GM23338 (cell line): ENCODE measurements around the gene FAT4. TPM values are rescaled to one million over a fixed set of nuclear protein-coding genes. Genes with fewer than 3 reads are reported as not detected.

Experiments used
- ATAC-seq: fragments of 200-7000 bp; cut with Tn5 transposase; 3 replicates; pipeline ENCODE4 v1.9.1; 2020
- DNase-seq: peaks from one replicate; pipeline ENCODE4 v3.0.0-alpha.2; 2015; ENCODE audit warnings: low spot score
- H2AFZ ChIP-seq: fragments of 200-600 bp; sonication (generic); 2 replicates; pipeline ENCODE4 v1.8.0; 2016; ENCODE audit warnings: antibody characterized with exemption, mild to moderate bottlenecking, moderate library complexity
- H3F3A ChIP-seq: fragments of 200-600 bp; sonication (generic); replicated peaks from 2 replicates; pipeline ENCODE4 v1.8.0; 2017; ENCODE audit warnings: antibody characterized with exemption, mixed run types, low read depth
- H3K27ac ChIP-seq: fragments of 200-600 bp; sonication (generic); 2 replicates; pipeline ENCODE4 v1.6.1; 2016; ENCODE audit warnings: low read depth
- H3K27me3 ChIP-seq: fragments of 200-600 bp; sonication (generic); 2 replicates; pipeline ENCODE4 v1.8.0; 2016; ENCODE audit warnings: mild to moderate bottlenecking, mixed run types, moderate library complexity; ENCODE audit not compliant: insufficient read depth
- H3K36me3 ChIP-seq: fragments of 200-600 bp; sonication (generic); 2 replicates; pipeline ENCODE4 v1.8.0; 2016; ENCODE audit warnings: mild to moderate bottlenecking; ENCODE audit not compliant: insufficient read depth
- H3K4me1 ChIP-seq: fragments of 200-600 bp; sonication (generic); 2 replicates; pipeline ENCODE4 v1.8.0; 2016; ENCODE audit warnings: mild to moderate bottlenecking, moderate library complexity; ENCODE audit not compliant: insufficient read depth
- H3K4me2 ChIP-seq: fragments of 200-600 bp; sonication (generic); 2 replicates; pipeline ENCODE4 v1.7.1; 2017; ENCODE audit warnings: mixed run types
- H3K4me3 ChIP-seq: fragments of 200-600 bp; sonication (generic); 2 replicates; pipeline ENCODE4 v1.6.1; 2016; ENCODE audit warnings: mixed run types
- H3K79me2 ChIP-seq: fragments of 200-600 bp; sonication (generic); replicated peaks from 2 replicates; pipeline ENCODE4 v1.8.0; 2017; ENCODE audit warnings: mild to moderate bottlenecking; ENCODE audit not compliant: insufficient read depth
- H3K9me2 ChIP-seq: fragments of 200-600 bp; sonication (generic); 2 replicates; pipeline ENCODE4 v1.8.0; 2017; ENCODE audit not compliant: insufficient read depth
- H4K20me1 ChIP-seq: fragments of 200-600 bp; sonication (generic); replicated peaks from 2 replicates; pipeline ENCODE4 v1.8.0; 2017; ENCODE audit warnings: mild to moderate bottlenecking; ENCODE audit not compliant: insufficient read depth
- H3K27ac Mint-ChIP-seq: 2 replicates; pipeline ENCODE4 v1.8.0; 2020; ENCODE audit warnings: inconsistent platforms, mild to moderate bottlenecking, moderate library complexity, mixed read lengths
- H3K27me3 Mint-ChIP-seq: 3 replicates; pipeline ENCODE4 v1.8.0; 2022; ENCODE audit warnings: low read depth, mild to moderate bottlenecking, moderate library complexity, mixed read lengths, inconsistent platforms; ENCODE audit not compliant: insufficient read depth, poor library complexity
- H3K36me3 Mint-ChIP-seq: 3 replicates; pipeline ENCODE4 v1.8.0; 2021; ENCODE audit warnings: low read depth, mild to moderate bottlenecking, inconsistent platforms, moderate library complexity, mixed read lengths
- H3K4me1 Mint-ChIP-seq: 3 replicates; pipeline ENCODE4 v1.8.0; 2020; ENCODE audit warnings: mild to moderate bottlenecking, inconsistent platforms, mixed read lengths
- H3K4me3 Mint-ChIP-seq: 3 replicates; pipeline ENCODE4 v1.8.0; 2021; ENCODE audit warnings: moderate library complexity, mild to moderate bottlenecking, inconsistent platforms, mixed read lengths
- H3K9me3 Mint-ChIP-seq: 3 replicates; pipeline ENCODE4 v1.8.0; 2020; ENCODE audit warnings: moderate library complexity, mild to moderate bottlenecking, inconsistent platforms, mixed read lengths
- CREB1 ChIP-seq: fragments of 250-450 bp; sonication (Bioruptor Pico); IDR thresholded peaks from 2 replicates; pipeline ENCODE4 v1.5.0; 2020; ENCODE audit warnings: low read depth, mild to moderate bottlenecking, moderate library complexity
- EZH2 ChIP-seq: fragments of 200-600 bp; sonication (generic); IDR thresholded peaks from one replicate; pipeline ENCODE4 v1.8.0; 2017; ENCODE audit warnings: antibody characterized with exemption, mild to moderate bottlenecking, low read depth; ENCODE audit not compliant: unreplicated experiment
- EZH2phosphoT487 ChIP-seq: fragments of 200-600 bp; sonication (generic); IDR thresholded peaks from one replicate; pipeline ENCODE4 v1.8.1; 2018; ENCODE audit warnings: antibody characterized with exemption; ENCODE audit not compliant: unreplicated experiment
- JUNB ChIP-seq: IDR thresholded peaks from one replicate; pipeline ENCODE4 v1.6.1; 2016; ENCODE audit warnings: antibody characterized with exemption; ENCODE audit not compliant: unreplicated experiment
- NANOG ChIP-seq: IDR thresholded peaks from 2 replicates; pipeline ENCODE4 v1.6.1; 2016; ENCODE audit warnings: antibody characterized with exemption, borderline replicate concordance
- POLR2AphosphoS5 ChIP-seq: IDR thresholded peaks from 2 replicates; pipeline ENCODE4 v1.6.1; 2016; ENCODE audit warnings: antibody characterized with exemption, low read depth
- STAT1 ChIP-seq: IDR thresholded peaks from one replicate; pipeline ENCODE4 v1.6.1; 2016; ENCODE audit warnings: antibody characterized with exemption; ENCODE audit not compliant: unreplicated experiment
- ZNF114 ChIP-seq: fragments of 250-450 bp; sonication (Bioruptor Pico); IDR thresholded peaks from 2 replicates; pipeline ENCODE4 v1.5.0; 2020; ENCODE audit warnings: mild to moderate bottlenecking, moderate library complexity
- ZNF331 ChIP-seq: fragments of 250-450 bp; sonication (Bioruptor Pico); IDR thresholded peaks from 2 replicates; pipeline ENCODE4 v1.5.0; 2020; ENCODE audit warnings: low read depth, mild to moderate bottlenecking, moderate library complexity
- polyA plus RNA-seq: library from polyadenylated mRNA; unstranded; fragments of >200 nt; fragmentation: Nextera tagmentation; extraction: Ambion mirVana; gene quantifications from 2 replicates; pipeline ENCODE4 v1.2.1, GENCODE V29; 2016
- total RNA-seq: library from RNA; depleted of rRNA; stranded (reverse); fragments of >200 nt; shearing (Covaris generic); gene quantifications from 2 replicates; pipeline ENCODE4 v1.2.3, GENCODE V29; 2014
- TF ChIP-seq, protein P1 (sequence below): IDR thresholded peaks from one replicate; pipeline ENCODE4 v1.6.1; 2018; ENCODE audit warnings: antibody characterized with exemption; ENCODE audit not compliant: unreplicated experiment
- TF ChIP-seq, protein P2 (sequence below), 2 experiments: fragments of 200-600 bp in 1 of 2; sonication (generic) in 1 of 2; conservative IDR thresholded peaks; 2 replicates each; pipeline versions ENCODE4 v1.5.1 to v1.6.1; 2016 to 2017; ENCODE audit warnings: antibody characterized with exemption in 2 of 2, low read depth in 2 of 2, mild to moderate bottlenecking in 2 of 2, moderate library complexity in 1 of 2
- TF ChIP-seq, protein P3 (sequence below): fragments of 250-450 bp; sonication (Bioruptor Pico); IDR thresholded peaks from 2 replicates; pipeline ENCODE4 v1.5.0; 2020; ENCODE audit warnings: mild to moderate bottlenecking, moderate library complexity
- TF ChIP-seq, protein P4 (sequence below): IDR thresholded peaks from 2 replicates; pipeline ENCODE4 v1.6.1; 2016; ENCODE audit warnings: antibody characterized with exemption

Gene FAT4
- total and polyA plus RNA-seq, 2 experiments from 2014 or later = 0.53 to 6.8 TPM

- TF ChIP-seq ZNF331 (CRISPR knock-in tag) = no peak
- no peak for TF ChIP-seq EZH2
- no peak for TF ChIP-seq JUNB
- TF ChIP-seq POLR2AphosphoS5 = no peak
These were observed 43.7 kb downstream of the FAT4 start (continued) for GRCh38 chr4:125358453-125358852.

GRCh38 chr4:125359363-125359762, 44.6 kb downstream of the FAT4 start:
- Mint-ChIP-seq H3K27ac (no peak overlapping the region), H3K27me3 (peaks cover 2% of the 10 kb centered on the region), H3K36me3 (no peaks in the 10 kb centered on the region), H3K9me3 (no peaks in the 10 kb centered on the region), H3K4me1 (peaks cover 26% of the 10 kb centered on the region), H3K4me3 (no peak overlapping the region)
- Histone ChIP-seq H3K27me3 (no peaks in the 10 kb centered on the region), H4K20me1 (no peaks in the 10 kb centered on the region), H3K79me2 (no peaks in the 10 kb centered on the region), H3K4me2 (no peak overlapping the region), H3K27ac (no peak overlapping the region), H3K4me1 (peaks cover 20% of the 10 kb centered on the region), H2AFZ (no peak overlapping the region), H3F3A (no peaks in the 10 kb centered on the region), H3K36me3 (no peaks in the 10 kb centered on the region), H3K4me3 (no peak overlapping the region), H3K9me2 (no peaks in the 10 kb centered on the region)
- DNase-seq (no peak), ATAC-seq (no peak)
- TF ChIP-seq CREB1 = no peak
- TF ChIP-seq, protein P1, sequence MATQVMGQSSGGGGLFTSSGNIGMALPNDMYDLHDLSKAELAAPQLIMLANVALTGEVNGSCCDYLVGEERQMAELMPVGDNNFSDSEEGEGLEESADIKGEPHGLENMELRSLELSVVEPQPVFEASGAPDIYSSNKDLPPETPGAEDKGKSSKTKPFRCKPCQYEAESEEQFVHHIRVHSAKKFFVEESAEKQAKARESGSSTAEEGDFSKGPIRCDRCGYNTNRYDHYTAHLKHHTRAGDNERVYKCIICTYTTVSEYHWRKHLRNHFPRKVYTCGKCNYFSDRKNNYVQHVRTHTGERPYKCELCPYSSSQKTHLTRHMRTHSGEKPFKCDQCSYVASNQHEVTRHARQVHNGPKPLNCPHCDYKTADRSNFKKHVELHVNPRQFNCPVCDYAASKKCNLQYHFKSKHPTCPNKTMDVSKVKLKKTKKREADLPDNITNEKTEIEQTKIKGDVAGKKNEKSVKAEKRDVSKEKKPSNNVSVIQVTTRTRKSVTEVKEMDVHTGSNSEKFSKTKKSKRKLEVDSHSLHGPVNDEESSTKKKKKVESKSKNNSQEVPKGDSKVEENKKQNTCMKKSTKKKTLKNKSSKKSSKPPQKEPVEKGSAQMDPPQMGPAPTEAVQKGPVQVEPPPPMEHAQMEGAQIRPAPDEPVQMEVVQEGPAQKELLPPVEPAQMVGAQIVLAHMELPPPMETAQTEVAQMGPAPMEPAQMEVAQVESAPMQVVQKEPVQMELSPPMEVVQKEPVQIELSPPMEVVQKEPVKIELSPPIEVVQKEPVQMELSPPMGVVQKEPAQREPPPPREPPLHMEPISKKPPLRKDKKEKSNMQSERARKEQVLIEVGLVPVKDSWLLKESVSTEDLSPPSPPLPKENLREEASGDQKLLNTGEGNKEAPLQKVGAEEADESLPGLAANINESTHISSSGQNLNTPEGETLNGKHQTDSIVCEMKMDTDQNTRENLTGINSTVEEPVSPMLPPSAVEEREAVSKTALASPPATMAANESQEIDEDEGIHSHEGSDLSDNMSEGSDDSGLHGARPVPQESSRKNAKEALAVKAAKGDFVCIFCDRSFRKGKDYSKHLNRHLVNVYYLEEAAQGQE = no peak
- no peak for TF ChIP-seq ZNF114 (CRISPR knock-in tag)
- no peak for TF ChIP-seq EZH2phosphoT487
- no peak for TF ChIP-seq EZH2
- TF ChIP-seq JUNB = no peak
- no peak for TF ChIP-seq ZNF331 (CRISPR knock-in tag)
- TF ChIP-seq POLR2AphosphoS5 = no peak
- TF ChIP-seq STAT1 = no peak
- TF ChIP-seq, protein P2, sequence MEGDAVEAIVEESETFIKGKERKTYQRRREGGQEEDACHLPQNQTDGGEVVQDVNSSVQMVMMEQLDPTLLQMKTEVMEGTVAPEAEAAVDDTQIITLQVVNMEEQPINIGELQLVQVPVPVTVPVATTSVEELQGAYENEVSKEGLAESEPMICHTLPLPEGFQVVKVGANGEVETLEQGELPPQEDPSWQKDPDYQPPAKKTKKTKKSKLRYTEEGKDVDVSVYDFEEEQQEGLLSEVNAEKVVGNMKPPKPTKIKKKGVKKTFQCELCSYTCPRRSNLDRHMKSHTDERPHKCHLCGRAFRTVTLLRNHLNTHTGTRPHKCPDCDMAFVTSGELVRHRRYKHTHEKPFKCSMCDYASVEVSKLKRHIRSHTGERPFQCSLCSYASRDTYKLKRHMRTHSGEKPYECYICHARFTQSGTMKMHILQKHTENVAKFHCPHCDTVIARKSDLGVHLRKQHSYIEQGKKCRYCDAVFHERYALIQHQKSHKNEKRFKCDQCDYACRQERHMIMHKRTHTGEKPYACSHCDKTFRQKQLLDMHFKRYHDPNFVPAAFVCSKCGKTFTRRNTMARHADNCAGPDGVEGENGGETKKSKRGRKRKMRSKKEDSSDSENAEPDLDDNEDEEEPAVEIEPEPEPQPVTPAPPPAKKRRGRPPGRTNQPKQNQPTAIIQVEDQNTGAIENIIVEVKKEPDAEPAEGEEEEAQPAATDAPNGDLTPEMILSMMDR (conservative IDR thresholded peaks at IDR 0.05; ENCODE audit: low read depth in 2 of 2) = no peak
- TF ChIP-seq, protein P3, sequence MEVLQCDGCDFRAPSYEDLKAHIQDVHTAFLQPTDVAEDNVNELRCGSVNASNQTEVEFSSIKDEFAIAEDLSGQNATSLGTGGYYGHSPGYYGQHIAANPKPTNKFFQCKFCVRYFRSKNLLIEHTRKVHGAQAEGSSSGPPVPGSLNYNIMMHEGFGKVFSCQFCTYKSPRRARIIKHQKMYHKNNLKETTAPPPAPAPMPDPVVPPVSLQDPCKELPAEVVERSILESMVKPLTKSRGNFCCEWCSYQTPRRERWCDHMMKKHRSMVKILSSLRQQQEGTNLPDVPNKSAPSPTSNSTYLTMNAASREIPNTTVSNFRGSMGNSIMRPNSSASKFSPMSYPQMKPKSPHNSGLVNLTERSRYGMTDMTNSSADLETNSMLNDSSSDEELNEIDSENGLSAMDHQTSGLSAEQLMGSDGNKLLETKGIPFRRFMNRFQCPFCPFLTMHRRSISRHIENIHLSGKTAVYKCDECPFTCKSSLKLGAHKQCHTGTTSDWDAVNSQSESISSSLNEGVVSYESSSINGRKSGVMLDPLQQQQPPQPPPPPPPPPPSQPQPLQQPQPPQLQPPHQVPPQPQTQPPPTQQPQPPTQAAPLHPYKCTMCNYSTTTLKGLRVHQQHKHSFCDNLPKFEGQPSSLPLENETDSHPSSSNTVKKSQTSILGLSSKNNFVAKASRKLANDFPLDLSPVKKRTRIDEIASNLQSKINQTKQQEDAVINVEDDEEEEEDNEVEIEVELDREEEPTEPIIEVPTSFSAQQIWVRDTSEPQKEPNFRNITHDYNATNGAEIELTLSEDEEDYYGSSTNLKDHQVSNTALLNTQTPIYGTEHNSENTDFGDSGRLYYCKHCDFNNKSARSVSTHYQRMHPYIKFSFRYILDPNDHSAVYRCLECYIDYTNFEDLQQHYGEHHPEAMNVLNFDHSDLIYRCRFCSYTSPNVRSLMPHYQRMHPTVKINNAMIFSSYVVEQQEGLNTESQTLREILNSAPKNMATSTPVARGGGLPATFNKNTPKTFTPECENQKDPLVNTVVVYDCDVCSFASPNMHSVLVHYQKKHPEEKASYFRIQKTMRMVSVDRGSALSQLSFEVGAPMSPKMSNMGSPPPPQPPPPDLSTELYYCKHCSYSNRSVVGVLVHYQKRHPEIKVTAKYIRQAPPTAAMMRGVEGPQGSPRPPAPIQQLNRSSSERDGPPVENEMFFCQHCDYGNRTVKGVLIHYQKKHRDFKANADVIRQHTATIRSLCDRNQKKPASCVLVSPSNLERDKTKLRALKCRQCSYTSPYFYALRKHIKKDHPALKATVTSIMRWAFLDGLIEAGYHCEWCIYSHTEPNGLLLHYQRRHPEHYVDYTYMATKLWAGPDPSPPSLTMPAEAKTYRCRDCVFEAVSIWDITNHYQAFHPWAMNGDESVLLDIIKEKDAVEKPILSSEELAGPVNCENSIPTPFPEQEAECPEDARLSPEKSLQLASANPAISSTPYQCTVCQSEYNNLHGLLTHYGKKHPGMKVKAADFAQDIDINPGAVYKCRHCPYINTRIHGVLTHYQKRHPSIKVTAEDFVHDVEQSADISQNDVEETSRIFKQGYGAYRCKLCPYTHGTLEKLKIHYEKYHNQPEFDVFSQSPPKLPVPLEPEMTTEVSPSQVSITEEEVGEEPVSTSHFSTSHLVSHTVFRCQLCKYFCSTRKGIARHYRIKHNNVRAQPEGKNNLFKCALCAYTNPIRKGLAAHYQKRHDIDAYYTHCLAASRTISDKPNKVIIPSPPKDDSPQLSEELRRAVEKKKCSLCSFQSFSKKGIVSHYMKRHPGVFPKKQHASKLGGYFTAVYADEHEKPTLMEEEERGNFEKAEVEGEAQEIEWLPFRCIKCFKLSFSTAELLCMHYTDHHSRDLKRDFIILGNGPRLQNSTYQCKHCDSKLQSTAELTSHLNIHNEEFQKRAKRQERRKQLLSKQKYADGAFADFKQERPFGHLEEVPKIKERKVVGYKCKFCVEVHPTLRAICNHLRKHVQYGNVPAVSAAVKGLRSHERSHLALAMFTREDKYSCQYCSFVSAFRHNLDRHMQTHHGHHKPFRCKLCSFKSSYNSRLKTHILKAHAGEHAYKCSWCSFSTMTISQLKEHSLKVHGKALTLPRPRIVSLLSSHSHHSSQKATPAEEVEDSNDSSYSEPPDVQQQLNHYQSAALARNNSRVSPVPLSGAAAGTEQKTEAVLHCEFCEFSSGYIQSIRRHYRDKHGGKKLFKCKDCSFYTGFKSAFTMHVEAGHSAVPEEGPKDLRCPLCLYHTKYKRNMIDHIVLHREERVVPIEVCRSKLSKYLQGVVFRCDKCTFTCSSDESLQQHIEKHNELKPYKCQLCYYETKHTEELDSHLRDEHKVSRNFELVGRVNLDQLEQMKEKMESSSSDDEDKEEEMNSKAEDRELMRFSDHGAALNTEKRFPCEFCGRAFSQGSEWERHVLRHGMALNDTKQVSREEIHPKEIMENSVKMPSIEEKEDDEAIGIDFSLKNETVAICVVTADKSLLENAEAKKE (CRISPR knock-in tag) = no peak
- no peak for TF ChIP-seq NANOG
- TF ChIP-seq, protein P4, sequence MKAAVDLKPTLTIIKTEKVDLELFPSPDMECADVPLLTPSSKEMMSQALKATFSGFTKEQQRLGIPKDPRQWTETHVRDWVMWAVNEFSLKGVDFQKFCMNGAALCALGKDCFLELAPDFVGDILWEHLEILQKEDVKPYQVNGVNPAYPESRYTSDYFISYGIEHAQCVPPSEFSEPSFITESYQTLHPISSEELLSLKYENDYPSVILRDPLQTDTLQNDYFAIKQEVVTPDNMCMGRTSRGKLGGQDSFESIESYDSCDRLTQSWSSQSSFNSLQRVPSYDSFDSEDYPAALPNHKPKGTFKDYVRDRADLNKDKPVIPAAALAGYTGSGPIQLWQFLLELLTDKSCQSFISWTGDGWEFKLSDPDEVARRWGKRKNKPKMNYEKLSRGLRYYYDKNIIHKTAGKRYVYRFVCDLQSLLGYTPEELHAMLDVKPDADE = no peak
